ENCODE data around the gene TCTN1. TPM values are rescaled to one million over a fixed set of nuclear protein-coding genes. Genes with fewer than 3 reads are reported as not detected.
"Not testable (repeated sequence)": the region's sequence is repeated elsewhere in the genome, so short reads cannot be mapped to it uniquely, and the experiment has no call there.

The TCTN1 gene
- total RNA-seq, 4 donors from 2014 or later, result 98.8 to 204 (median 125) TPM

DNA sequence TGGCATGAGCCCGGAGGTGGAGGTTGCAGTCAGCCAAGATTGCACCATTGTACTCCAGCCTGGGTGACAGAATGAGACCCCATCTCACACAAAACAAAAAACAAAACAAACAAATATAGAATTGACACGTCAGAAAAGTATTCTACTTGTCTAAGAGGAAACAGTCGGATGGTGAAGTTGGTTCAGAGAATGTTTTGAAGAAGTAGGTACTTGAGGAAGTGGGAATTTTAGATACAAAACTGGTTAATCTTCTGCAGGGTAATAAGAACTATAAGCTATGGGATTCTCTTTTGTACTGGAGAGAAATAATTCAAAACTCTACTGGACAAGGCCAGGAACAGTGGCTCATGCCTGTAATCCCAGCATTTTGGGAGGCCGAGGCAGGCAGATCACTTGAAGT, 14.6 kb upstream of the TCTN1 start:
- H3K27ac ChIP-seq, result no peak overlapping the region
- no peaks in the 10 kb centered on the region for H3K36me3 ChIP-seq
- TF ChIP-seq, protein P1, sequence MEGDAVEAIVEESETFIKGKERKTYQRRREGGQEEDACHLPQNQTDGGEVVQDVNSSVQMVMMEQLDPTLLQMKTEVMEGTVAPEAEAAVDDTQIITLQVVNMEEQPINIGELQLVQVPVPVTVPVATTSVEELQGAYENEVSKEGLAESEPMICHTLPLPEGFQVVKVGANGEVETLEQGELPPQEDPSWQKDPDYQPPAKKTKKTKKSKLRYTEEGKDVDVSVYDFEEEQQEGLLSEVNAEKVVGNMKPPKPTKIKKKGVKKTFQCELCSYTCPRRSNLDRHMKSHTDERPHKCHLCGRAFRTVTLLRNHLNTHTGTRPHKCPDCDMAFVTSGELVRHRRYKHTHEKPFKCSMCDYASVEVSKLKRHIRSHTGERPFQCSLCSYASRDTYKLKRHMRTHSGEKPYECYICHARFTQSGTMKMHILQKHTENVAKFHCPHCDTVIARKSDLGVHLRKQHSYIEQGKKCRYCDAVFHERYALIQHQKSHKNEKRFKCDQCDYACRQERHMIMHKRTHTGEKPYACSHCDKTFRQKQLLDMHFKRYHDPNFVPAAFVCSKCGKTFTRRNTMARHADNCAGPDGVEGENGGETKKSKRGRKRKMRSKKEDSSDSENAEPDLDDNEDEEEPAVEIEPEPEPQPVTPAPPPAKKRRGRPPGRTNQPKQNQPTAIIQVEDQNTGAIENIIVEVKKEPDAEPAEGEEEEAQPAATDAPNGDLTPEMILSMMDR (IDR thresholded peaks at IDR 0.05), result no peak
- TF ChIP-seq POLR2A (IDR thresholded peaks at IDR 0.05), result no peak
- no peak for DNase-seq
- intact Hi-C loops (cut with DNase I), result loop anchor here (5.0 kb wide), 1 partner anchor 52 kb away; no protein-coding TSS in a partner anchor
- H3K9me3 ChIP-seq, result no peaks in the 10 kb centered on the region
- peaks cover 0 to 3% of the 10 kb centered on the region in 2 donors for H3K4me1 ChIP-seq
- no peak overlapping the region for H3K4me3 ChIP-seq (replicated peaks in 1 of 3)
- H3K27me3 ChIP-seq, result no peaks in the 10 kb centered on the region
- WGBS, 2 donors, result 74 to 83% methylated on average over 4 of the region's 4 CpGs

DNA sequence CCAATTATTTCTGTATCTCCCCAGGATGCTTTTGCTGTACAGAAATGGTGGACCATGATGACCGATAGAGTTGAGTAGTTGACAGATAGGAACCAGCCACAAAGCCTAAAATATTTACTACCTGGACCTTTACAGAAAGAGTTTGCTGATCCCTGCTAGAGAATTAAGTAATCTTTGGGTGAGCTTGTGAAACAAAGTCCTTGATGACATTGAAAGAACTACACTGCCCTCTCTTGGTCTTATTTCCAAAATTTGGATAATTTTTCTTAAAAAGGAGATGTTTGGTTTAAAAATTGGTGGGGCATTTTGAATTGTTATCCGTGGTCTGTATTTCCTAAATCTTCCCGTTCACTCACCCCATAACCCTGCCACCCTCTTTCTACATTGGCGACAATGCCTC, 13.7 kb upstream of the TCTN1 start:
- no peak overlapping the region for H3K4me3 ChIP-seq (replicated peaks in 1 of 3)
- DNase-seq, result no peak
- H3K9me3 ChIP-seq, result no peaks in the 10 kb centered on the region
- intact Hi-C loops (cut with DNase I), result loop anchor here (2.0 to 5.0 kb wide), 2 partner anchors 89 to 133 kb away; partner anchors contain the start of genes FAM216A and GPN3
- H3K27ac ChIP-seq, result no peak overlapping the region
- peaks cover 0 to 3% of the 10 kb centered on the region in 2 donors for H3K4me1 ChIP-seq
- no peaks in the 10 kb centered on the region for H3K27me3 ChIP-seq
- TF ChIP-seq, protein P1 (IDR thresholded peaks at IDR 0.05), result peak in 5 of 6 experiments; percentile 24 to 69 (median 44)
- TF ChIP-seq POLR2A (IDR thresholded peaks at IDR 0.05), result no peak
- H3K36me3 ChIP-seq, result no peaks in the 10 kb centered on the region
- 46 to 48% methylated on average over 4 of the region's 4 CpGs for WGBS, 2 donors

DNA sequence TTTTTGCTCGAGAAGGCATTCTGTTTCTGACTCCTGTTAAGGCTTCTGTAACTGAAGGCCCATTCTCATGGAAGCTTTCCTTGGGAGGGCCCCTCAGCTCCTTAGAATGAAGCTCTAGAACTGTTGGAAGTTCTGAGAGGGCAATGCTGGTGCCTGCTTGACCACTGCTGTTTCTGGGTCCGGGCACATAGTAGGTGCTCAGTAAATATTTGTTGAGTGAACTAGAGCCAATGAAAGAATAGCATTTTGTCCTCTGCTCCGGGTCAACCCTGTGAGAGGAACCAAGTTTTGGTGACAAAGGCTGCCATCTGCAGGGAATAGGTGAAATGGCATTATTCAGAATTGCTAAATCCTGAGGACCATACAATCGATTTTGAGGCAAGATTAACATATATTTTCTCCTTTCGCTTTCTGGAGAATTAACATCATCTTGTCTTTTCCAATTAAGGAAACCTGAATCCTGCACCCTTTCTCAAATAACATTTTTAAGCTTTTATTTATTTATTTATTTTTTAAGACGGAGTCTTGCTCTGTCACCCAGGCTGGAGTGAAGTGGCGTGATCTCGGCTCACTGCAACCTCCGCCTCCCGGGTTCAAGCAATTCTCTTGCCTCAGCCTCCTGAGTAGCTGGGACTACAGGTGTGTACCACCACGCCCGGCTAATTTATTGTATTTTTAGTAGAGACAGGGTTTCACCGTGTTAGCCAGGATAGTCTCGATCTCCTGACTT, 11.7 kb upstream of the TCTN1 start:
- intact Hi-C loops (cut with DNase I), result loop anchor here (5.0 kb wide), 1 partner anchor 135 kb away; the partner anchor contains the start of genes FAM216A and GPN3
- not testable (repeated sequence) for H3K27me3 ChIP-seq; H3K4me1 ChIP-seq; H3K4me3 ChIP-seq (replicated peaks in 1 of 3); H3K36me3 ChIP-seq; H3K9me3 ChIP-seq; H3K27ac ChIP-seq
- peak; percentile 26 to 36 for DNase-seq
- TF ChIP-seq, protein P1 (IDR thresholded peaks at IDR 0.05), result peak in 5 of 6 experiments; percentile 34 to 81 (median 72)
- WGBS, 2 donors, result 59% methylated on average over 14 of the region's 14 CpGs

DNA sequence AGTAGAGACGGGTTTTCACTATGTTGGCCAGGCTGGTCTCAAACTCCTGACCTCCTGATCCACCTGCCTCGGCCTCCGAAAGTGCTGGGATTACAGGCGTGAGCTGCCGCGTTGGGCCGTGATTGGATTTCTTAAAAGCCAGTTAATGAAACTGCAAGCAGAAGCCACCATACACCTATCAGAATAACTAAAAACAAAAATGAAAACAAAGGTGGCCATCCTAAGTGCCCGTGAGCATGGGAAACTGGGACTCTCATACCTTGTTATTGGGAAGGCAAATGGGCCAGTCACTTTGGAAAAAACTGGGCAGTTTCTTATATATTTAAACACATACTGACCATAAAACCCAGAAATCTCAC, 7.7 kb upstream of the TCTN1 start:
- H3K4me3 ChIP-seq (replicated peaks in 1 of 3), result no peak overlapping the region
- no peaks in the 10 kb centered on the region for H3K4me1 ChIP-seq
- 90 to 92% methylated on average over 8 of the region's 8 CpGs for WGBS, 2 donors
- DNase-seq, result no peak
- no peaks in the 10 kb centered on the region for H3K27me3 ChIP-seq
- TF ChIP-seq, protein P1 (IDR thresholded peaks at IDR 0.05), result no peak
- no peak for TF ChIP-seq POLR2A (IDR thresholded peaks at IDR 0.05)
- intact Hi-C loops (cut with DNase I), result no loop called here
- H3K27ac ChIP-seq, result no peak overlapping the region
- no peaks in the 10 kb centered on the region for H3K36me3 ChIP-seq
- no peaks in the 10 kb centered on the region for H3K9me3 ChIP-seq

DNA sequence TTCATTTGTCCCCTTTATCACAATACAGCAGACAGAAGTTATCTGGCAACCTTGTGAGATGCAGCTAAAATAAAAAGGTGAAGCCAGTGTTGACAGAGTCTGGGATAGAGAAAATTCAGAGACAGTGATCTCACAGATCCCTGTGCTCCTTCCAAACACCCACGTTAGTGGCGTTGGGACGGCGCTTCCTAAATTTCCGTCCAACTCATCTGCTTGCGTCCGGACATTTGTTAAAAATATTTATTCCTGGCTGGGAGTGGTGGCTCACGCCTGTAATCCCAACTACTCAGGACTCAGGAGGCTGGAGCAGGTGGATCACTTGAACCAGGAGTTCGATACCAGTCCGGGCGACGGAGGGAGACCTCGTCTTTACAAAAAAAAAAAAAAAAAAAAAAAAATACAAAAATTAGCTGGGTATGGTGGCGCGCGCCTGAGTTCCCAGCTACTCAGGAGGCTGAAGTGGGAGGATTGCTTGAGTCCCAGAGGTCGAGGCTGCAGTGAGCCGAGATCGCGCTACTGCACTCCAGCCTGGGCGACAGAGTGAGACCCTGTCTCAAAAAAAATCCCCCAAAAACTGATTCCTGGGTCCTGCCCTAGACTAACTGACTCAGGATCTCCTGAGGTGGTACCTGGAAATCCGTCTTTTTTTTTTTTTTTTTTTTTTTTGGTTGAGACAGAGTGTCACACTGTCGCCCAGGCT, 708 bp upstream of the TCTN1 start:
- intact Hi-C loops (cut with DNase I), result no loop called here
- TF ChIP-seq POLR2A (IDR thresholded peaks at IDR 0.05), result no peak
- TF ChIP-seq, protein P1 (IDR thresholded peaks at IDR 0.05), result no peak
- no peak for DNase-seq
- 76 to 83% methylated on average over 23 of the region's 23 CpGs for WGBS, 2 donors
- peak overlapping the region in 2 of 3 donors; percentile 69 to 77 for H3K4me3 ChIP-seq (replicated peaks in 1 of 3)
- H3K27ac ChIP-seq, result peak overlapping the region in 2 of 3 donors; percentile 64 to 68
- H3K4me1 ChIP-seq, result peaks cover 7 to 8% of the 10 kb centered on the region in 2 donors
- no peaks in the 10 kb centered on the region for H3K36me3 ChIP-seq
- no peaks in the 10 kb centered on the region for H3K27me3 ChIP-seq
- no peaks in the 10 kb centered on the region for H3K9me3 ChIP-seq

Measured in thyroid gland (tissue), 4 donors.